Heart right ventricle (tissue), 16 donors: ENCODE measurements around the gene CCNA2. TPM values are rescaled to one million over a fixed set of nuclear protein-coding genes. Genes with fewer than 3 reads are reported as not detected.

Experiments used
- ATAC-seq, 8 donors: fragments of 200-7000 bp; cut with Tn5 transposase; one replicate each; pipeline ENCODE4 v1.9.1; 2020; ENCODE audit warnings: mild to moderate bottlenecking in 8 of 8, moderate library complexity in 8 of 8, moderate number of reproducible peaks in 1 of 8
- DNase-seq, 2 donors: peaks; one replicate each; pipeline ENCODE4 v3.0.0-alpha.2; 2020
- H3K27ac ChIP-seq, 10 donors: fragments of 200-600 bp; sonication (generic) in 2 of 10; one replicate each; pipeline versions ENCODE4 v1.5.0 to v1.8.0; 2020 to 2022; ENCODE audit warnings: mild to moderate bottlenecking in 3 of 10
- H3K27me3 ChIP-seq, 7 donors: fragments of 200-600 bp; one replicate each; pipeline ENCODE4 v1.8.0; 2021 to 2022; ENCODE audit warnings: mild to moderate bottlenecking in 2 of 7
- H3K36me3 ChIP-seq, 9 donors: fragments of 200-600 bp; sonication (generic) in 1 of 9; one replicate each; pipeline versions ENCODE4 v1.5.0 to v1.8.0; 2020 to 2022; ENCODE audit warnings: mild to moderate bottlenecking in 2 of 9
- H3K4me1 ChIP-seq, 9 donors: fragments of 200-600 bp; sonication (generic) in 1 of 9; one replicate each; pipeline versions ENCODE4 v1.5.0 to v1.8.0; 2020 to 2022; ENCODE audit warnings: mild to moderate bottlenecking in 4 of 9
- H3K4me3 ChIP-seq, 10 donors: fragments of 200-600 bp; sonication (generic) in 2 of 10; one replicate each; pipeline versions ENCODE4 v1.5.0 to v1.8.0; 2020 to 2022; ENCODE audit warnings: mild to moderate bottlenecking in 7 of 10, moderate library complexity in 2 of 10
- H3K9me3 ChIP-seq, 11 donors: fragments of 200-600 bp in 10 of 11; sonication (generic) in 2 of 11; one replicate each; pipeline versions ENCODE4 v1.5.0 to v1.8.0; 2013 to 2022; ENCODE audit warnings: mild to moderate bottlenecking in 2 of 11, control low read depth in 1 of 11, moderate library complexity in 1 of 11
- CTCF ChIP-seq, 9 donors: fragments of 200-600 bp; sonication (generic) in 2 of 9; IDR thresholded peaks; one replicate each; pipeline versions ENCODE4 v1.5.0 to v1.8.0; 2021 to 2022; ENCODE audit warnings: antibody characterized with exemption in 9 of 9, mild to moderate bottlenecking in 5 of 9, moderate library complexity in 1 of 9
- WGBS, 2 donors: extraction: QIAGEN DNeasy Blood & Tissue Kit; methylation state at CpG; one replicate each; pipeline ENCODE4 v1.1.7; 2013; ENCODE audit warnings: inconsistent platforms in 1 of 2; 5-methylcytosine and 5-hydroxymethylcytosine counted together
- intact Hi-C, 10 donors: fragments of 100-400 bp; cut with DNase I; formaldehyde crosslinking; loops; one replicate each; pipeline versions ENCODE4 v1.11.1 to v1.14.2; 2022
- polyA plus RNA-seq, 2 donors: library from polyadenylated mRNA; stranded (reverse); fragments of 200-250 nt; gene quantifications; one replicate each; pipeline ENCODE4 v1.2.3, GENCODE V29; 2013
- total RNA-seq, 10 donors: library from RNA; stranded (reverse); fragmentation: NEBNext Ultra II Directional in 3 of 10; extraction: Animal tissue kit (Norgen Biotek cat#: 25700) in 3 of 10; gene quantifications; one replicate each; pipeline versions ENCODE4 v1.2.1 to v1.2.4, GENCODE V29; 2021 to 2023
- donor health status: Arrhythmogenic right ventricular cardiomyopathy.
- donor health status: ischemic (EF 13 %, LVEDD 7.1; RV severe dilation, severe dysfunction).
- donor health status: healthy with polysubstance abuse.
- donor health status: DM: no; HTN: yes; CAD: no.
- donor health status: DM: no; HTN: no; CAD: no.
- donor health status: ischemic (EF 25% LVEDD 6.9; RV normal size, moderate dysfunction).
- donor health status: ischemic (EF 25% LVEDD 5.7; RV mildly dilated, moderate dysfunction).
- donor health status: healthy.
- donor health status: DM: yes; HTN: yes; CAD: no.
- donor health status: Ischemic cardiomyopathy.
- donor health status: ischemic (EF 35%, LVEDD 5.7; RV mildly dilated, moderate dysfunction).
- donor health status: nonischemic (EF 11% LVEDD 7.7; RV severe dilation, severe dysfunction).
- donor health status: DM: yes; HTN: yes; CAD: no.
- donor health status: PGD.
- donor health status: ischemic (EF 29% LVEDD 5.4; RV normal size, mild dysfunction).
- donor health status: nonischemic (EF 23%, LVEDD 6.1; RV moderate dilation, normal function).

The CCNA2 gene
- total and polyA plus RNA-seq, 12 donors: 0.07 to 5.8 (median 0.46) TPM; not detected in 2

GRCh38 chr4:121861426-121861825, 37.7 kb upstream of the CCNA2 start:
- no peaks in the 10 kb centered on the region for H3K9me3 ChIP-seq

GRCh38 chr4:121860121-121860520, 36.4 kb upstream of the CCNA2 start:
- TF ChIP-seq CTCF (IDR thresholded peaks at IDR 0.05): no peak
- DNase-seq (no peak), ATAC-seq (no peak)
- intact Hi-C loops: no loop called here
- Histone ChIP-seq H3K27ac (no peak overlapping the region), H3K4me1 (no peaks in the 10 kb centered on the region), H3K27me3 (no peaks in the 10 kb centered on the region), H3K36me3 (peaks cover 0 to 85% (median 9%) of the 10 kb centered on the region in 9 donors), H3K4me3 (no peak overlapping the region), H3K9me3 (no peaks in the 10 kb centered on the region)

More at GRCh38 chr4:121861426-121861825, 37.7 kb upstream of the CCNA2 start:
- 90 to 99% methylated on average over 2 of the region's 2 CpGs for WGBS, 2 donors
- Histone ChIP-seq H3K4me3 (no peak overlapping the region), H3K4me1 (no peaks in the 10 kb centered on the region), H3K27me3 (no peaks in the 10 kb centered on the region), H3K27ac (no peak overlapping the region), H3K36me3 (peaks cover 0 to 89% (median 9%) of the 10 kb centered on the region in 9 donors)
- no peak for ATAC-seq
- no peak for DNase-seq
- intact Hi-C loops: no loop called here
- TF ChIP-seq CTCF (IDR thresholded peaks at IDR 0.05): no peak

GRCh38 chr4:121851354-121851753, 27.7 kb upstream of the CCNA2 start:
- intact Hi-C loops: no loop called here
- no peaks in the 10 kb centered on the region for H3K4me1 ChIP-seq
- no peak for TF ChIP-seq CTCF (IDR thresholded peaks at IDR 0.05)
- no peak overlapping the region for H3K27ac ChIP-seq
- 96 to 98% methylated on average over 1 of the region's 1 CpG for WGBS, 2 donors
- peaks cover 0 to 89% (median 12%) of the 10 kb centered on the region in 9 donors for H3K36me3 ChIP-seq
- no peak for DNase-seq
- H3K4me3 ChIP-seq: no peak overlapping the region
- no peaks in the 10 kb centered on the region for H3K9me3 ChIP-seq
- no peaks in the 10 kb centered on the region for H3K27me3 ChIP-seq
- no peak for ATAC-seq

- intact Hi-C loops: no loop called here
- WGBS, 2 donors: 89 to 92% methylated on average over 6 of the region's 6 CpGs
- peaks cover 0 to 93% (median 22%) of the 10 kb centered on the region in 9 donors for H3K36me3 ChIP-seq
- TF ChIP-seq CTCF (IDR thresholded peaks at IDR 0.05): no peak
- no peak overlapping the region for H3K4me3 ChIP-seq
- H3K4me1 ChIP-seq: no peaks in the 10 kb centered on the region
- no peaks in the 10 kb centered on the region for H3K27me3 ChIP-seq
- H3K9me3 ChIP-seq: no peaks in the 10 kb centered on the region
- H3K27ac ChIP-seq: no peak overlapping the region
- DNase-seq (no peak), ATAC-seq (no peak)
These were observed 23.0 kb upstream of the CCNA2 start for GRCh38 chr4:121846662-121847061.
